ENCODE measurements around the gene CSNK1G3. TPM values are rescaled to one million over a fixed set of nuclear protein-coding genes. Genes with fewer than 3 reads are reported as not detected.

The CSNK1G3 gene
- total and polyA plus RNA-seq, 2 experiments from 2014 or later = 19.6 to 65.1 TPM

GRCh38 chr5:123502120-123502519 lies 9.9 kb upstream of the CSNK1G3 start:
- no peak for ATAC-seq
- TF ChIP-seq ZNF114 (CRISPR knock-in tag; IDR thresholded peaks at IDR 0.05) (no peak), ETS1 (IDR thresholded peaks at IDR 0.05) (no peak), EZH2phosphoT487 (IDR thresholded peaks at IDR 0.05; ENCODE audit: unreplicated experiment) (no peak), NANOG (IDR thresholded peaks at IDR 0.05; ENCODE audit: borderline replicate concordance) (no peak), ZNF462 (CRISPR knock-in tag; IDR thresholded peaks at IDR 0.05) (no peak), EZH2 (IDR thresholded peaks at IDR 0.05; ENCODE audit: low read depth, unreplicated experiment) (no peak), STAT1 (IDR thresholded peaks at IDR 0.05; ENCODE audit: unreplicated experiment) (no peak), ZNF331 (CRISPR knock-in tag; IDR thresholded peaks at IDR 0.05; ENCODE audit: low read depth) (no peak), CTCF (conservative IDR thresholded peaks at IDR 0.05; ENCODE audit: low read depth in 2 of 2) (no peak), JUNB (IDR thresholded peaks at IDR 0.05; ENCODE audit: unreplicated experiment) (no peak), REST (IDR thresholded peaks at IDR 0.05; ENCODE audit: unreplicated experiment) (no peak), CREB1 (CRISPR knock-in tag; IDR thresholded peaks at IDR 0.05; ENCODE audit: low read depth) (no peak), POLR2AphosphoS5 (IDR thresholded peaks at IDR 0.05; ENCODE audit: low read depth) (no peak)

More at GRCh38 chr5:123502120-123502519, 9.9 kb upstream of the CSNK1G3 start:
- Histone ChIP-seq H4K20me1 (replicated peaks; ENCODE audit: insufficient read depth) (no peaks in the 10 kb centered on the region), H2AFZ (no peak overlapping the region), H3K9me2 (ENCODE audit: insufficient read depth) (no peaks in the 10 kb centered on the region), H3K4me1 (ENCODE audit: insufficient read depth) (0 out of 2 replicates have a peak, but pooled peaks cover 8% of the 10 kb centered on the region), H3K4me3 (no peak overlapping the region), H3K27ac (ENCODE audit: low read depth) (no peak overlapping the region), H3K27me3 (ENCODE audit: insufficient read depth) (no peaks in the 10 kb centered on the region), H3F3A (replicated peaks; ENCODE audit: low read depth) (no peaks in the 10 kb centered on the region), H3K79me2 (replicated peaks; ENCODE audit: insufficient read depth) (no peaks in the 10 kb centered on the region), H3K36me3 (ENCODE audit: insufficient read depth) (no peaks in the 10 kb centered on the region), H3K4me2 (no peak overlapping the region)
- Mint-ChIP-seq H3K27ac (no peak overlapping the region), H3K4me3 (no peak overlapping the region), H3K27me3 (ENCODE audit: insufficient read depth, low read depth, poor library complexity) (peaks cover 3% of the 10 kb centered on the region), H3K36me3 (ENCODE audit: low read depth) (no peaks in the 10 kb centered on the region), H3K4me1 (peaks cover 10% of the 10 kb centered on the region; the same call in 2 of the 3 replicates), H3K9me3 (no peaks in the 10 kb centered on the region)
- DNase-seq (ENCODE audit: low spot score) = no peak
